NCI-H82 (cell line): ENCODE data around the gene SMURF2.
"Not testable (repeated sequence)": the region's sequence is repeated elsewhere in the genome, so short reads cannot be mapped to it uniquely, and the experiment has no call there.

Experiments
- DNase-seq: peaks from one replicate; lab custom pipeline; 2025; lab: John Stamatoyannopoulos, UW

The SMURF2 gene

DNA sequence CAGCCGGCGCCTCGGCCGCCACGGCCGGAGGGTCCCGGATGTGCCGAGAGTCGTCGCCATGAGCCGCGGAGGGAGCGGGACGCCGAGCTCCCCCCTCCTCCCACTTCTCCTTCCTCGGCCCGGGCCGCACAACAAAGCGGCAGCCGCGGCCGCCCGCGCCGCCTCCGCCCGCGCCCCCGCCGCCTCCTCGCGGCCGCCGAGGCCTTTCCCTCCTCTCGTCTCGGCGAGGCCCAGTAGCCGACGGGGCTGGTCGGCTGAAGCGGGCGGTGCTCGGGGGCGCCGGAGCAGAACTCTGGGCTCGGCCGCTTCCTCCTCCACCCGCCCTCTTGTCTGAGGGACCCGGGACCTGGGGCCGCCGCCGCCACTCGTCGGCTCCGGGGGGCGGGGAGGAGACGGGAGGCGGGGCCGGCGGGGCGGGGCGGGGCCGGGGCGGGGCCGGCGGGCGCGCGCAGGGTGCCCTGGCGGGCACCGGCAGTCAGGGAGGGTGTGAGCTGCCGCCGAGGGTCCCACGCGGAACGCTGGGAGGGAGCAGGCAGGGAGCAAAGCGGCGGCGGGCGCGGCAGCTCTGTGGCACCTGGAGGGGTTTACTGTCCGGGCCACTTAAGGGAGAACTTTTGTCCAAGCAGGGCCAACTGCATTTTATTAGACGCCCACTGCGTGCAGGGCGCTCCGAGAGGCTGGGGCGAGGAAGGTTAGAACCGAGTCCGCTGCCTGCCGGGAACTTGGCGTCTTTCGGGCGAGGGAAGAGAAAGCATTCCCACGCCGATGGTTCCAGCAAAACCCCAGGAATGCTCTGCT lies at the start of gene SMURF2:
Gene SMURF2, minus strand, starts transcription at position 332 of the 798 bp plus-strand sequence. CDS start 427 bp downstream, outside the sequence.
- DNase-seq, result peak; percentile 82

DNA sequence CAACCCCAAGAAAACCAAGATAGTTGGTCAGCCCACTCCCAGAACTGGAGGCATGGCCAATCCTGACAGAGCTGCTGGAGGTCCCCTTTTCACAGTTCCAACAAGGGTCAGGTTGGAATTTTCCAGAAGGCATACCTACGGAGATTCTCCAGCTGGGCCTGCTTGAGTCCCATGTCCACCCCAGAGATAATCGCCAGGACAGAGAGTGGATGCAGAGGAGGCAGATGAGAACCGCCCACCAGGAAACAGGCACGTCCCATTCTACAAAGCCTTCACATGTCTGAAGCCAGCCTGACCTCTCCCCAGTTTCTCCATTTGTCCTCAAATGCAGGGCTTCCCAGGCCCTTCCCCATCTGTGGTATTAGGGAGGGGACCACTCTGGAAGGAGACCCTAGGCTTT lies 47.4 kb upstream of the SMURF2 start:
- no peak for DNase-seq

DNA sequence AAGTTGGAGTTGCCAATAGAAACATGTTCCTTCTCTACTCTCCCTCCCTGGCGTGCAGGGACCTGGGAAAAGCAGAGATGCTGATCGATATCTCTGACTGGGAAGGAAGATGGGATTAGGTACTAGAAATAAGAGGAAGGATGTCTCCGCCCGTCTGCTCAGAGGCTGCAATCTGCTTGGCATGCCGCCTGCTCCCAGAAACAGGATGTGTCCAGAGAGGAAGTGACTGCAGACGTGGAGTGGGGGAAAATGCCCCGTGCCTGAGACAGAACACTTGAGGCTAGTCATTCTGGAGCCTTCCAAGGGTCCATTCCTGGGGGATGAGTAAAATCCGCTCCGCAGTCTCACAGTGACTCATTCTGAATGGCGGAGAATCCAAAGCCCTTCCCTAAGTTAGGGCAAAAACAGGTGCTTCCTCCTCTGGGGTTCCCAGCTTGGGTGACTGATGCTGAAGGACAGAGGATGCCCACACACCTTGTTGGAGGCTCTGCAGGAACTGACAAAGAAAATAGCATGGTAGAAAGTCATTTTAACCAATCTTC lies 45.0 kb upstream of the SMURF2 start:
- DNase-seq, result peak; percentile 53

DNA sequence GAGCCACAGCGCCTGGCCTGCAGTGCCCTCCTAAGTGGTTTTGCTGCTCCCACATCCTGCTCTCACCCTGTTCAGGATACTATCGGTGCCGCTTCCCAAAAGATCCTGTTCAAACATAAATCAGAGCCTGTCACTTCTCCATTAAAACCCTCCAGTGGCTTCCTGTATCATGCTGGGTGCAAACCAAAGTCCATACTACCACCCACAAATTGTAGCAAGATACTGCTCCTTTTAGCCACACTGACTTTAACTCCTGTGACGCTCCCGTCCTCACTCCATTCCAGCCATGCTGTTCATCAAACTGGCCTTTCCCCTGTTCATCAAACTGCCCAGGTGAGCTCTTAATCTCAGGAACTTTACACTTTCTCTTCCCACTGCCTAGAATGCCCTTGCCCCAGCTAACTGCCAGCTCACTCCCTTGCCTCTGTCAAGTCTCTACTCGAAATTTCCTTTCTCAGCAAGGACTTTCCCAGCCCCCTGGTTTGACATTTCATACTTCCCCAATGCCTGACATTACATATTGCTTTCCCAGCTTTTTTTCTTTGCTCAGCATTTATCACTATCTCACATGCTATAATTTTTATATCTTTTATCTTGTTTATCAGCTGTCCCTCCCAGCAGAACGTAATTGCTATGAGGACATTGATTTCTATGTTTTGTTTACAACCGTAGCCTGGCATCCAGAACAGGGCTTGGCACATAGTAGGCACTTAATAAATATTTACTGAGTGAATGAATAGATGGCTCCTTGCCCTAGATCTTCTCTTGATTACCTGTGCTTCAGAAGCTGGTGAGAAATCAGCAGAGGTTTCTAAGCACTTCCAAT lies 44.3 kb upstream of the SMURF2 start:
- DNase-seq, result no peak

DNA sequence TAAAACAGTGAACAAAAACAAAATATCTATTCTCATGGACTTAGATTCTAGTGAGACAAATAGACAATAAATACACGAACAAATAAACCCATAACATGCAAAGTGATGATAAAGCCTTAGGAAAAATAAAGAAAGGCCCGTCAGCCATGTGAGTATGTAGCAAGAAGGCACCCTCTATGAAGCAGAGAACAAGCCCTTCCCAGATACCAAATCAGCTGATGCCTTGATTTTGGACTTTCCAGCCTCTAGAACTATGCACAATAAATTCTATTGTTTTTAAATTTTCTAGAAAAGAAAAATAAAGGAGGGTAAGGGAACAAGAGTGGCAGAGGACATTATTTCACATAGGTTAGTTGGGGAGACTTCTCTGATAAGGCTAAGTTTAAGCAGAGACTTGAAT lies 40.7 kb upstream of the SMURF2 start:
- DNase-seq, result no peak

DNA sequence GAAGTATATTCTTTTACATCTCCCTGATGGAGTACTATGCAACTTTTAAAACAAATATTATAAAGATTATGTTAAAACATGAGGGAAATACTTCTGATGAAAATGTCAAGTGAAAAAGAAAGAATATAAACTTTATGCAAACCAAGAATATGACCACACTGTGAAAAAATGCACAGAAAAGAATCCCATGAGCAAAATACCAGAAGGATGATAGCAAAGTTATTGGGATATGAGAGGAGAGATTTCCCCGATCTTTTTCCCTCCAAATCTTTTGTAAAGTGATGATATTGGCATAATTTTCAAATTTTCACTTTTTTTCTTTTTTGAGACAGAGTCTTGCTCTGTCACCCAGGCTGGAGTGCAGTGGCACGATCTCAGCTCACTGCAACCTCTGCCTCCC lies 36.6 kb upstream of the SMURF2 start:
- no peak for DNase-seq

DNA sequence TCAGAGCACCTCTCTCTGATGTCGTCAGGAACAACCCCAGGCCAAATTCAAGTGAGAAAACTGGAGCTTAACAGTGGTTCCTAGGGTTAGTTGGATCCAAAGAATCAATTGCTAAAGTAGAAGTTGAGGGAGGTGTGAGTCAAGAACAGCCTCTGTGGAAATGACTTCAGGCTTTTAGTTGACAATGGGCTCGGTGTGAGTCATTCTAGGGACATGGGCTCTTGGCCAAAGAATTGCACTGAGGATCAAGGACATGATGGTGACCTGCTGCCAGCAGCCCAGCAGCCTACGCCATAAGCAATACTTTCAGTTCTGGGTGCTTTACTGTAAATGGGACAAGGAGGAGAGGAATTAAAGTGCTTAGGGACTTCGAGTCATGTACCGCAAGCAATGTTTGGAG lies 32.1 kb upstream of the SMURF2 start:
- DNase-seq, result no peak

DNA sequence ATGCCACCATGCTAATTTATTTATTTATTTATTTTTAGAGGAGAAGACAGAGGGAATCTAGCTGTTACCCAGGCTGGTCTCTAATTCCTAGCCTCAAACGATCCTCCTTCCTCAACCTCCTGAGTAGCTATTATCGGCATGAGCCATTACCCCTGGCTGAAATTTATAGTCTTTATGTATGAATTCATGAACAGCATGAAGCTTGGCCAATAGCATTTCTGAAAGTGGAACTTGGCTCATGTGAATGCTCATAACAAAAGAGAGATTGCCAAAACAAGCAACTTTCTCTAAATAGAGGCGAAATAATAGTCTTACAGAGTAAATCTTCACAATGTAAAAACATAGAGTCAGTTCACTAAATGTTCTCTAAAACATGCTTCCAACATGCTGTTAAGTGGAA lies 30.1 kb upstream of the SMURF2 start:
- no peak for DNase-seq

DNA sequence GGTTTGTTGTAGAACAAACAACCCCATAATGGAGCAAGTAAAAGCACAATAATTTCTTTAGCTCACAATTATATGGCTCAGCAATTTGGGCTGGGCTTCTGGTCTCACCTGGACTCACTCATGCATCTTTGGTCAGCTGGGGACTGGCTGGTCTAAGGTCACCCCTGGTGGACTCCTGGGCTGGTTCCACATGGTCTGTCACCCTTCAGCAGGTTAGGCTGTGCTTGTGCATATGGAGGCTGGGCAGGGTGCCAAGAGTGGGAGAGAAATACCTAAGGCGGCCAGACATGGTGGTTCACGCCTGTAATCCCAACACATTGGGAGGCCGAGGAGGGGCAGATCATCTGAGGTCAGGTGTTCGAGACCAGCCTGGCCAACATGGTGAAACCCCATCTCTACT lies 27.0 kb upstream of the SMURF2 start:
- peak; percentile 41 for DNase-seq

DNA sequence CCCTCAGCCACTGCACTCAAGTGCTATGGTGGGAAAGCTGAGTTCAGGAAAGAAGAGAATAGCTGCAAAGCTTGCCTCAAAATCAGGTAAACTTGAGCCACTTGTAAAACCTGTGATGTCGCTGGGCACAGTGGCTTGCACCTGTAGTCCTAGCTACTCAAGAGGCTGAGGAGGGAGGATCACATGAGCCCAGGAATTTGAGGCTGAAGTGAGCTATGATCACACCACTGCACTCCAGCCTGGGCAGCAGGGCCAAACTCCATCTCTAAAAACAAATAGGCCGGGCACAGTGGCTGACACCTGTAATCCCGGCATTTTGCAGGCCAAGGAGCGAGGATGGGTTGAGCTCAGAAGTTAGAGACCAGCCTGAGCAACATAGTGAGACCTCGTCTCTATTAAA lies 26.4 kb upstream of the SMURF2 start:
- DNase-seq, result no peak

DNA sequence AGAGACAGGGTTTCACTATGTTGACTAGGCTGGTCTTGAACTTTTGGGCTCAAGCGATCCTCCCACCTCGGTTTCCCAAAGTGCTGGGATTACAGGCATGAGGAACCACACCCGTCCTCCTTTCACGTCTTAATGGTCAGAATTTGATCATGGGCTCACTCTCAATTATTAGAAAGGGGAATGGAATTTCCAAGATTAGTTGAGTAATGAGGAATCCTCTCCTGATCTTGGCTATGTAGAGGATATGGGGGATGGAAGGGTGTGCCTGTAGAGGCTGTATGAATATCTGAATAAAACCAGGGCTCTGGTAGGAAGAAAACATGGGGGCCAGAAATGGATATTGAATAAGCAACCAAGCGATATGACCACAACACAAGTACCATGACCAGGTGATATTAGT lies 25.9 kb upstream of the SMURF2 start:
- DNase-seq, result no peak

DNA sequence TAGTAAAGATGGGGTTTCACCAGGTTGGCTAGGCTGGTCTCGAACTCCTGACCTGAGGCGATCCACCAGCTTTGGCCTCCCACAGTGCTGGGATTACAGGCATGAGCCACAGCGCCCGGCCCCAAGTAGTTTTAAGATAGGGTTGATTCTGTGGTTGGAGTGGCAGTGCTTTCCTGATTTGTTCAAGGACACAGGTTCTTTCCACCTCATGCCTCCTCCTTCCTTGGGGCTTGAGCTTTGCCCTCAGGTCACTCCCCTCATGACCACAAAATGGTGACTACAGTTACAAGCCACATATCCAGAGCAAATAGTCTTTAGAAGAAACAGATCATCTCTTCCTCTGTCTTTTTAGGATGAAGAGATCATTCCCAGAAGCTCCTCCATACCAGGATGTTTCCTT lies 25.3 kb upstream of the SMURF2 start:
- DNase-seq, result no peak

DNA sequence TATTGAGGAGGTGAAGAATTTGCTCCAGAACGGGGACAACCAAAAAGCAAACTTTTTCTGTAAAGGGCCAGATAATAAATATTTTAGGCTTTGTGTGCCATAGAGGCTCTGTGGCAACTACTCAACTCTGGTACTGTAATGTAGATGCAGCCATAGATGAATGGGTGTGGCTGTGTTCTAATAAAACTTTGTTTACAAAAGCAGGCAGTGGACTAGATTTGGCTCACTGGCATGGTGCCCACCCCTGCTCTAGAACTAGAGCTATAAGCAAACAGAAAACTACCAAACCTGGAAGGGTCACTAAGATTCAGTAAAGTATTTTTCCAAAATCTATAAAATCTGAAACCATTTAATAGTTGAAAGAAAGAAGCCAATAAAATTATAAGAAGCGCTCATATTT lies 24.6 kb upstream of the SMURF2 start:
- no peak for DNase-seq

DNA sequence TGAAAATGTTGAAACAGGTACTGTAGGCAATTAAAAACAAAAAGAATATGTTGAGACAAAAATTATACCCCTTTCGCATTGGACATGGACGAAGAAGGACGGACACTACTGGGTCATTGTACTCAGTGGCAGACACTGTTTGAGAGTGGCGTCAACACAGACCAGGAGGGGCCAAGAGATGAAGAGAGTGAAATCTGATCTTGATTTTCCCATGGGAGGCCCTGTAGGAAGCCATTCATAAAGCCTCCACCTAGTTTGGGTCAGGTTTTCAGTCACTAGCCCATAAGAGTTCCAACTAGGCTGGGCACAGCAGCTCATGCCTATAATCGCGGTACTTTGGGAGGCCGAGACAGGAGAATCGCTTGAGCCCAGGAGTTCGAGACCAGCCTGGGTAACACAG lies 23.6 kb upstream of the SMURF2 start:
- no peak for DNase-seq

DNA sequence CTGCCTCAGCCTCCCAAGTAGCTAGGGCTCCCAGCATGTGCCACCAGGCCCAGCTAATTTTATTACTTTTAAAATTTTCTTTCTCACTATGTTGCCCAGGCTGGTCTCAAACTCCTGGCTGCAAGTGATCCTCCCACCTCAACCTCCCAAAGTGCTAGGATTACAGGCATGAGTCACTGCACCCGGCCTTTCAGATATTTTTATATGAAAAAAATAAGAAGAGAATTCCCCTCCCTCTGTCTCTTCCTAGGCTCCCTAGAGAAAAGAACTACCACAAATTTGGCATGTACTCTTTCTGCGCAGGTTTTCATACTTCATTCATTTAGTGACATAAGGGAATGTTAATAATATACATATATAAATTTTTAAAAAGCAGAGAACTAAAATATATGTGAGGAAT lies 21.7 kb upstream of the SMURF2 start:
- DNase-seq, result no peak

DNA sequence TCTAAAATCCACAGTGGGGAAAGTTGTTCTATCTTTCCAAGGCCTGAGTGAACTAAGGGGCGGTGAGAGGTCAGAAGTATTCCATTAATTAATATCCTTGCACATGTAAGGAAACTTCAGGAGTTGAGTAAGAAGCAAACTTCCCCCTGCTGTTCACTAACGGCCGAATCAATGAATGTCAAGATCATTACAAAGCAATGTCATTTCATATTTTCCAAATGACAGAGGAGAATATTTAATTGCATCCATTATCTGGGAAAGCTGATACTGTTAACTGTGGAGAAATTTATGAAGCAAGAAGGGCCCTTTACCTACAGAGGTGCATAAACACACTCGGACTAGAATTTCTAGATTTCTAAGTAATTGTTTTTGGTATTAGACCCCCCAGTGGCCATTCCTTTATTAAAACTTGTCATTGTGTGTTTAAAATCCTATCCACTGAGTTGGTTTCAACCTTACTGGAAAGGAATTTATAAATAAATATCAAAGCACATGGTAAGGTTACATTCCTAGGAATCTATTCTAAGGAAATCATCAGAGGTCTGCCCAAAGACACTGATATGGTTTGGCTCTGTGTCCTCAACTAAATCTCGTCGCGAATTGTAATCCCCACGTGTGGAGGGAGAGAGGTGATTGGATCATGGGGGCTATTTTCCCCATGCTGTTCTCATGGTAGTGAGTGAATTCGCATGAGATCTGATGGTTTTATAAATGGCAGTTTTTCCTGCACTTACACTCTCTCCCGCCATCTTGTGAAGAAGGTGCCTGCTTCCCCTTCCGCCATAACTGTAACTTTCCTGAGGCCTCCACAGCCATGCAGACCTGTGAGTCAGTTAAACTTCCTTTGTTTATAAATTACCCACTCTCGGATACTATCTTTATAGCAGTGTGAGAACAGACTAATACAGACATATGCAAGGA lies 20.4 kb upstream of the SMURF2 start:
- DNase-seq, result no peak

DNA sequence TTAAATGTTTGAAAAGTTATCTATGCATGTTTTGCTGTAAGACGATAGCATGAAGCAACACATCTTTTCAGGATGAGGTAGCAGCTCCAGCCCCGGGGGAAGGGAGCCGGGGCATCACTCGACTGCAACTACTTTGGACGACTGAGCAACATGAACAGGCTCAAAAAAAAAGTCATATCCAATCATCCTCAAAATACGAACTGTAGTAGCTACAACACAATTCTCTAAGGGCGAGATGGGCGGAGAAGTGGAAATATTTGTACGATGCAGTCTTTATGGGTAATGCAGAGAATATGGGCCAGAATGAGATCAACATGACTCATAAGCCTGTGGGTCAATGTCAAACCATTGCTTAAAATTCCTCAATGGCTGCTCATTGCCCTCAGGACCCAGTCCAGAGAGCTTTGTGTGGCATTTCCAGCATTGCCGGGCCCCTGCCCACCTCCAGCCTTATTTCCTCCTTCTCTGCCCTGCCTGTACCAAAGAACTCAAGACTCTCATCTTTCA lies 17.7 kb upstream of the SMURF2 start:
- no peak for DNase-seq

DNA sequence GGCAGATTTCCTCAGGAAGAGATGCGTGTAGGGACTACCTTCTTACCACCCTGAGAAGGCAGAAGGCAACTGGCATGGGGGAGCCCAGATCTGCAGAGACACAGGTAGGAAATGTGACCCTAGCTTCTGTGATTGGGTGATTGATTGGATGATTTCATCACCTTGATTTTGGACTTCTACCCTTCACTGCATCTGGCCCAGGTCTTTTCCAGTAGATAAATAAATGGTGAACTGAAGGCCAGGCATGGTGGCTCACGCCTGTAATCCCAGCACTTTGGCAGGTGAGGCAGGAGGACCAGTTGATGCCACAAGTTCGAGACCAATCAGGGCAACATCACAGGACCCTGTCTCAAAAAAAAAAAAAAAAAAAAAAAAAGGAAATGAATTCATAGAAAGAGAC lies 14.7 kb upstream of the SMURF2 start:
- DNase-seq, result no peak

DNA sequence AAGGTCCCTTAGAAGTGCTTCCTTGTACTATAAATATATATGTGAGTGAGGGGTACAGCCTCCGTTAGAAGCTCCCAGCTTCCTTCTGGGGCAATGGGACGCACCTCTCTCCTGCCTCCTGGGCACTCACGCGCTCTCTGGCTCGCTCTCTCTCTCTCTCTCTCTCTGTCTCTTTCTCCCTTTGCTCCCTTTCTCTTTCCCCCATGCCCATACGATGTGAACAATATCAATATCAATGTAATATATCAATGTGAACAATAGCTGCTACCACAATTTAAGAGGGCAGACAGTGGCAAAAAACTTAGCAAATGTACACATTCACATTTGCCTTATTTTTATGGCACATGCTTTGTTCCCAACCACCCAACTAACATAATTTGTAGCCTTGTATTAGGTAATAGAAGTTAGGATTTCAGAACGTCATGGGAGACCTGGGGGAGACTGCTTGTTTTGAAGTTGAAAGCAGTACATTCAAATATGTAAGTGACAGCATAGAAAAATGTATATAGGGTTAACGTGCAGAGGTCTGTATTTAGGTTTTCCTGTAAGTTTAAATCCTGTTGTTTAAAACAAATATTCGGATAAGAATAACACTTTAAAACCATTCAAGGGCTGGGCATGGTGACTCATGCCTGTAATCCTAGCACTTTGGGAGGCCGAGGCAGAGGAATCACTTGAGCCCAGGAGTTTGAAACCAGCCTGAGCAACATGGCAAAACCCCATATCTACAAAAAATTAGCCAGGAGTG lies 8.9 kb upstream of the SMURF2 start:
- not testable (repeated sequence) for DNase-seq

DNA sequence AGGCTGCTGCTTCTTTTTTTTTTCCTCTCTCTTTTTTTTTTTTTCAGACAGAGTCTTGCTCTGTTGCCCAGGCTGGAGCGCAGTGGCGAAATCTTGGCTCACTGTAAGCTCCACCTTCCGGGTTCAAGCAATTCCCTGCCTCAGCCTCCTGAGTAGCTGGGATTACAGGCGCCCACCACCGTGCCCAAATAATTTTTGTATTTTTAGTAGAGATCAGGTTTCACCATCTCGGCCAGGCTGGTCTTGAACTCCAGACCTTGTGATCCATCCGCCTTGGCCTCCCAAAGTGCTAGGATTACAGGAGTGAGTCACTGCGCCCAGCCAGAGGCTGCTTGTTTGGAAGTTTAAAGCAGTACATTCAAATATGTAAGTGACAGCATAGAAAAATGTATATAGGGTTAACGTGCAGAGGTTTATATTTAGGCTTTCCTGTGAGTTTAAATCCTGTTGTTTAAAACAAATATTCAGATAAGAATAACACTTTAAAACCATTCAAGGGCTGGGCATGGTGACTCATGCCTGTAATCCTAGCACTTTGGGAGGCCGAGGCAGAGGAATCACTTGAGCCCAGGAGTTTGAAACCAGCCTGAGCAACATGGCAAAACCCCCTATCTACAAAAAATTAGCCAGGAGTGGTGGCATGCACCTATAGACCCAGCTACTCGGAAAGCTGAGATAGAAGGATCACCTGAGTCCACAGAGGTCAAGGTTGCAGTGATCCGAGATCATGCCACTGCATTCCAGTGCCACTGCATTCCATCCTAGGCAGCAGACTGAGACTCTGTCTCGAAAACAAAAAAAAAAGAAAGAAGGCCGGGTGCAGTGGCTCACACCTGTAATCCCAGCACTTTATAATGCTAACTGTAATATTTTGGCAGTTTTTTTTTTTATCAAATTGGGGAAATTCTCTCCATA lies 6.0 kb upstream of the SMURF2 start:
- not testable (repeated sequence) for DNase-seq
